Measurements from ENCODE around the gene DMGDH.

- TF ChIP-seq CTCF (IDR thresholded peaks at IDR 0.05; ENCODE audit: borderline replicate concordance, extremely low read depth, low read length, poor library complexity, severe bottlenecking), result no peak
- TF ChIP-seq EZH2 (IDR thresholded peaks at IDR 0.05; ENCODE audit: borderline replicate concordance, low read depth, low read length, severe bottlenecking), result no peak
These were observed 38.6 kb upstream of the DMGDH start for GRCh38 chr5:79108086-79108485.

All from DND-41 (cell line).